Stimulated activated CD8-positive, alpha-beta memory T cell treated with anti-CD3 and anti-CD28 coated beads, Interleukin-15, amount 100 ng/mL, for 48 hours (primary cell): Measurements from ENCODE around the gene ARL2BP.
"Not testable (repeated sequence)": the region's sequence is repeated elsewhere in the genome, so short reads cannot be mapped to it uniquely, and the experiment has no call there.

Experiments
- DNase-seq, 2 donors: peaks; one replicate each; pipeline ENCODE4 v3.0.0-alpha.2; 2020; ENCODE audit warnings: low read depth in 2 of 2

ARL2BP gene

GRCh38 chr16:57263541-57264351 is 18.7 kb downstream of the ARL2BP start:
- no peak for DNase-seq

GRCh38 chr16:57264381-57264780 is 19.3 kb downstream of the ARL2BP start:
- no peak for DNase-seq

GRCh38 chr16:57264950-57265371 is 19.9 kb downstream of the ARL2BP start:
- no peak for DNase-seq

GRCh38 chr16:57265850-57266530 is 20.9 kb downstream of the ARL2BP start:
- no peak for DNase-seq

- DNase-seq = no peak
Observed at GRCh38 chr16:57266531-57267260, 21.6 kb downstream of the ARL2BP start.

- not testable (repeated sequence) for DNase-seq
Observed at GRCh38 chr16:57267343-57267742, 22.3 kb downstream of the ARL2BP start.

- DNase-seq = no peak
Observed at GRCh38 chr16:57268804-57269800, 24.0 kb downstream of the ARL2BP start.

- DNase-seq = no peak
Observed at GRCh38 chr16:57270221-57271062, 25.4 kb downstream of the ARL2BP start.

- no peak for DNase-seq
Observed at GRCh38 chr16:57271063-57271345, 25.9 kb downstream of the ARL2BP start.

GRCh38 chr16:57271867-57272495 is 26.9 kb downstream of the ARL2BP start:
- DNase-seq = no peak

GRCh38 chr16:57273359-57273758 is 28.3 kb downstream of the ARL2BP start:
- no peak for DNase-seq

- no peak for DNase-seq
Observed at GRCh38 chr16:57273826-57274225, 28.8 kb downstream of the ARL2BP start.

- DNase-seq = not testable (repeated sequence)
Observed at GRCh38 chr16:57275946-57276345, 30.9 kb downstream of the ARL2BP start.

- no peak for DNase-seq
Observed at GRCh38 chr16:57276596-57276995, 31.5 kb downstream of the ARL2BP start.

GRCh38 chr16:57277586-57277985 is 32.5 kb downstream of the ARL2BP start:
- peak; percentile 14 to 42 for DNase-seq

GRCh38 chr16:57278494-57278893 is 33.4 kb downstream of the ARL2BP start:
- DNase-seq = no peak

GRCh38 chr16:57279780-57280638 is 35.0 kb downstream of the ARL2BP start:
- no peak for DNase-seq

GRCh38 chr16:57281791-57282190 is 36.7 kb downstream of the ARL2BP start:
- DNase-seq = no peak
